SIG-M5 (cell line): Measurements from ENCODE around the gene CCDC201.

Experiments
- DNase-seq: peaks from one replicate; lab custom pipeline; 2025; lab: John Stamatoyannopoulos, UW

Gene CCDC201, protein sequence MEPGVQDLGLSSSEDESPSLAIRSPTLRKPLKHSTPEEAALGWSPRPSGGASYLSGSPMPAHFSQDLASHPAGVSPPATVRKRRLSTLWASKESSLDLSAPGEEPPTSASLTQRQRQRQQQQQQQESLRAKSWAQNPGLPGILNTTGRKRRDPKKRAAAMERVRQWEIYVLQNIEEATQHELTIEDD

DNA sequence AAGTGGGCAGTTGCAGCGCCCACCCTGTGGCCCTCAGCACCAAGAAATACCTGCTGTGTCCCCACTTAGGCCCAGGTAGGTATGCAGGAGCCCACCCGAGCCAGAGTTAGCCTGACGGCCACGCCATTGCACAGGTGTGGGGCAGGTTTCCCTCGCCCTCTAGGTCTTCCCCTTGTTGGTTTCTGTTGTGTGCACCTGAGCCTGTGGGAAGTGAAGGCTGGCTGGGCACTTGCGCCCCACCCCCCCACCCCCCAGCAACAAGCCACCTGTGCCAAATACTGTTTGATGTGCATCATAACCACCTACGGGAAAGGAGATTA, at the start of gene CCDC201:
TSS of gene CCDC201 (minus strand) at position 48 of the 320 bp plus-strand sequence. CDS start 75 bp downstream, outside the sequence.
- DNase-seq = no peak

DNA sequence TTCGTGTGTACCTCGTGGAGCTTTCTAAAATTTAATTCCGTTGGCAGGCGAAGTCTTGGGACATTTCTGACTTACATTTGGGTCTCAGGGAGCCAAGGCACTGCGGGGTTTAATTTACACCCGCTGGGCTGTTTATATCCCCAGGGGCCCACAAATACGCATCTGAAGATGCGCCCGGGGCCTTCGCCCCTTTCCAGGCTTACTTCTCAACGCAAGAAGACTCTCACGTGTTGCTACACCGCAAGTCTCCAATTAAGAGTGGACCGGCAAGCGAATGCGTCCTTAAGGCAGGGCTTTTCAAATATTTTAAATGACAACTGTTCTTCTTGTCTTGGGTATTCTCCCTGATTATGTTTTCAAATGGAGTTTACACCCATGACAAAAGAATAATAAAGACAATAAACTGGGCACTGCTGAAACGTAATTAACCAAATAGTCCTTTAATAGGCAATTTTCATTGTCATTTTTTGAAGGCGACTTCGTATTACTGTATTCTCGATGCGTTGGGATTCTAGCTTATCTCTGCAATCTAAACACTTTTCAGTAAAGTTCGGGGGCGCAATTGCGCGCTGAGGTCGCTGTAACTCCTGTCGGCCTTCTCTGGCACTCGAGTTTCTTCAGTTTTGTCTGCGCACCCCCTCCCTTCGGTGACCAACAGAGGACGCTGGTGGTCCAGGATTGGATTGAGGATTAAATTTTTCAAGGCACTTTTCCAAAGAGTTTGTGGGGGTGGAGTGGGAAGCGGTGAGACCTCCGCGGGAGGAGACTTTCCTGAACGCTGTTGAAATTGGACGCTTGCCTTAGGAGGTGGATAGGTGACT, 49.0 kb upstream of the CCDC201 start:
- no peak for DNase-seq

DNA sequence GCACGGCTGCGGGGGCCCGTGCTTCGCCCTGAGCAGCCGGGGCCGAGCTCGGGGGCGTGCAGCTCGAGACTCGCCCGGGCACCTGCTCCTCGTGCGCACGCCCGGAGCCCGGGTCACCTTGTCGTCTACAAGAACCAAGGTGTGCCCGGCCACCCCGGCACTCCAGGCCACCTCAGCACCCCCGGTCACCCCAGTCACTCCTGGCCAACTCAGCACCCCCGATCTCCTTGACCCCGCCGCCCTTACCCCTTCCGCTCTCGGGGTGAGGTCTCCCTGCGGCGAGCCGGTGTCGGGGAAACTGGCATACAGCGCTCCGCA, 48.5 kb upstream of the CCDC201 start:
- no peak for DNase-seq

DNA sequence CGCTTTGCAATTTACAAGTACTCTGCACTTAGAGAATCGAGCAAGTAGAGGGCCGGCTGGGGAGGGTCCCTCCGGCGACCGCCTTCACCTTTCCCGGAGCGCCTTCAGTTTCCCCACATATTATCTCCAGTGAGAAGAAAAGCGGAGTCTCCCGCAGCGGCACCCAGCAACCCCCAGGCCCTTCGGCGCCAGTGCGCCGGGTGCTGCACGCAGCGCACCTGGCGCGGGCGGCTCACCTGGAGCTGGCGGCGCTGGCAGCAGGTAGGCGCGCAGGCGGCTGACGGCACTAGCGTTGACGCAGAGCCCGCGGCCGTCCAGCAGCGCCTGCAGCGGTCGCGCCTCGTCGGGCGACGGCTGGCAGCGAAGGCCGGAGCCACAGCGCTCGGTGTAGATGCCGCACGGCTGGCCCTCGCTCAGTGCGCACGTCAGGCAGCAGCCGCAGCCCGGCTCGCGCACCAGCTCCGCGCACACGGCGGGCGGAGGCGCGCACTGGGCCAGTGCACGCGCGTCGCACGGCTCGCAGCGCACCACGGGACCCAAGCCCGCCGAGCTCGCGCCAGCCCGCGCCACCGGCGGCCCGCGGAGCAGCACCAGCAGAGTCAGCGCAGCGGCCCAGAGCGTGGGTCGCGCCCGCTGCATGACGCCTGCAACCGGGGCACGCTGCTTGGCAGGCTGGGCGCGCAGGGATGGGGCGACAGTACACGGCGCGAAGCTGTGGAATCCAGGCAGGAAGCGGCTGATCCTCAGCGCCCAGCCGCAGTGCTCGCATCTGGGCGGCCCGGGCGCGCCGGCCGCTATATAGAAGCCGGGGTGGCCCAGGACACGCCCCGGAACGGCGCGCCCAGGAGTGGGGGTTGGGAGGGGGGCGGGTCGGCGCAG, 47.9 kb upstream of the CCDC201 start, which contains the start of gene IGFBP3:
TSS of gene IGFBP3 (minus strand) at position 771 of the 879 bp plus-strand sequence. CDS start at position 639, 132 bp downstream.
- DNase-seq = no peak

DNA sequence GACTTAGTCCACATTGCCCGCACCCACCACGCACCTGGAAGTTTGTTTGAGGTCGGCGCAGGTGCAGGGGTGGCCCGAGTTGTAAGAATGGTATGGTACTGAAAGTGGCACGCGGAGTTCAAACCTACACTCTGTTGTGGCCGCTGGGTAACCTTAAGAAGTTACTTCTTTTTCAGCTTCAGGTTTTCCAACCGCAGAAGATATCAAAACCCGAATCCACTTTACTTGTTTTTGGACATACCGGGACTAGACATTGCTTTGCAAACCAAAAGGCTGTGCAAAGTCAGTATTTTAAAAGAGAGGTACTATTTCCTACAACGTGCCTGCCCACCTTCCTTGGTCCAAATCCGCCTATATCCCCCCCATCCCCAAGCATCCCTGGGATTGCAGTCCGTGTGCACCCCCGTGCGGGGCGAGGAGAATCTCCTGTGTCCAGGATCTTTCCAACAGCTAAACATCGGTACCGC, 47.1 kb upstream of the CCDC201 start:
- DNase-seq = no peak

DNA sequence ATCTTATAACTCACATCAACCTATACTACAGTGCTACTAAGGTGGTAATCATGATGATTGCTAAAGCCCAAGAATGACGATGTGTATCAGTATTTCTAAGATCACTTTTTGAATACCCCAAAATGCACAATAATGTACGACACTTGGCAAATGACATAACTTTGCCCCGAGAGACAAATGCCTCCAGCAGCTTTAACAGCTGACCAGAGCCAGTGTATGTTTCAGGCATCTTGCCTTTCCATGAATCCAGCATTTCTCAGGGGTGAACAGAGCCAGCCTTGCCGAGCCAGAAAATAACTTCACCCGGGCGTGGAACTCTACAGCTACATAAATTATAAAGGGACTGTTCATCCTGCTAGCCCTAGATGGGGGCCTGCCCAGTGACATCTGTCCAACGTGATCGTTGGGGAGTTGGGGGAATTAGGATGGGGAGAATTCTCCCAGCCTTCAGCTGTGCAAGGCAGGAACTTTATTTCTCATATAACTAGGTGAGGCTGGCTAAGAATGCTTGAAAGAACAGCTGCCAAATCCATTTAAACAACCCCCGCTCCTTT, 46.4 kb upstream of the CCDC201 start:
- DNase-seq = no peak

DNA sequence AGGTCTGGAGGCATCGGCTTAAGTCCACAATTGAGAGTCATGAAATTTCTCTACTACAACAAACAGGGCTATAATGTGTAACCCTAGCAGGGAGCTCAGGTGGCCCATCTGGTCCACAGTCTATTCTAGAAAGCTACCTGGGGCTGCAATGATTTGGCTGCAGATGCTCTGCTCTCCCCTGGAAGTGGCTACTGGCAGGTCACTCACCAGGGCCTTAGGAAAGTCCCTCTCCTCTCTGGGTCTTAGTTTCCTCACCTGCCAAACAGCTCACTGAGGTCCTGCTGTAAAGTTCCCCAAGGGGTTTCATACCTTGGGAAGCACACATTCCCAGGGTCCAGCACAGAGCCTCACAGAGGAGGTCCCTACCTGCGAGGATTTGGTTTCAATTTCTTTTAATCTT, 45.7 kb upstream of the CCDC201 start:
- DNase-seq = no peak

DNA sequence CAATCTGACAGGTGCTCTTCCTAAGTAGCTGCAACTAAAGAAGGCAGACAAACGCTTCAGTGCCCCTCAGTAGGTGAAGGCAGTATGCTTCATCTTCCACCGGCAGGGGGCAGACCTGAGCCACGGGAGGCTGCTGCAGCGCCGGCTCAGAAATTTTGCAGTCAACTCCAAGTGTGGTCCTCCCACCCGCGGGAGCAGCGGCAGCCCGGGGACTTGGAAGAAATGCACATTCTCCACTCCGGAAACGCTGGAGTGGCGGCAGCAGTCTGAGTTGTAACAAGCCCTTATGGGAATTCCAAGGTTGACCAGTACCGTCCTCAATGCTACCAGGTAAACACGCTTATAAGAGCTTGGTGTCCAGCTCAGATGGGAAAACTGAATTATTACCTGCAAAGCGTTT, 44.8 kb upstream of the CCDC201 start:
- DNase-seq = no peak

DNA sequence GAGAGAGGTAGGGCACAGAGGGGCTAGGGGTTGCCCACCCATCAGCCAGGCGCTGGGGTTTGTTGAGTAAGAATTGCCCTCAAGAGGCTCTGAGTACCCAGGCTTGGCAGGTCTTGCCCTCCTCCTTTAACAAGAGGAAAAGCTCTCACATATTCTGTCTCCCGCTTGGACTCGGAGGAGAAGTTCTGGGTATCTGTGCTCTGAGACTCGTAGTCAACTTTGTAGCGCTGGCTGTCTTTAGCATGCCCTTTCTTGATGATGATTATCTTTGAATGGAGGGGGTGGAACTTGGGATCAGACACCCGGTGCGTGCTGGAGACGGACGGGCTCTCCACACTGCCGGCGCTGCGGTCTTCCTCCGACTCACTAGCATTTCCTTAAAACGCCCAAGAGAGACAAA, 44.2 kb upstream of the CCDC201 start:
- DNase-seq = no peak

DNA sequence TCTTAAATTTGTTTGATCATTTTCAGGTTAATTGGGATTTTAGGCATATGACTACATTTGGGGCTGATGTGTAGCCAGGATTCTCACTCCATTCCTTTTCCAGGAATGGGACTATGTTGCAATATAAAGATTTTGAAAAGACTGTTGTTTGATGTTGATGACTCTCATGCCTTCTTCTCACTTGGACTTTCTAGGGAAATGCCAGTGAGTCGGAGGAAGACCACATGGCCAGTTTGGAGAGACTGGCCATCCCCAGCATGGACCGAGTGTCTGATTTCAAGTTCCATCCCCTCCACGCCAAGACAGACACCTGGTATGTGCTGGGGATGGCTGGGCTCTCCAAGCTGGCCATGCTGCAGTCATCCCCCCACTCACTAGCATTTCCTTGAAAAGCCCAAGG, 42.7 kb upstream of the CCDC201 start:
- no peak for DNase-seq

DNA sequence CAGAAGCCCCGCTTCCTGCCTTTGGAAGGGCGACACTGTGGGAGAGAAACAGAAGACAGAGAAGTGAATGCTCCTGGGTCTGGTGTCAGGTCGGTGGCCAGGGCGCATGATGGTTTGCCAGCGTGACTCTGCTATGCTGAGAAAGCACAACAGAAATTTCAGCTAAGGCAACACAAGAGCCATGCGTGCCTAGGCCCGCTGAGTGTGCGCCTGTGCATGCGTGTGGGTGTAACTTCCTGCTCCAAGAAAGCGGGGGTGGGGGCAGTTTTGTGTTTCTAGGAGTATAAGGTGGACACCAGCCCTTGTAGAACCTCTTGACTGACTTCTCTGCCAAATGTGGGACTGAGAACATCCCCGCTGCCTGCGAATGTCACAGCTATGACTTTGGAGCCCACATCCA, 42.0 kb upstream of the CCDC201 start:
- DNase-seq = no peak

DNA sequence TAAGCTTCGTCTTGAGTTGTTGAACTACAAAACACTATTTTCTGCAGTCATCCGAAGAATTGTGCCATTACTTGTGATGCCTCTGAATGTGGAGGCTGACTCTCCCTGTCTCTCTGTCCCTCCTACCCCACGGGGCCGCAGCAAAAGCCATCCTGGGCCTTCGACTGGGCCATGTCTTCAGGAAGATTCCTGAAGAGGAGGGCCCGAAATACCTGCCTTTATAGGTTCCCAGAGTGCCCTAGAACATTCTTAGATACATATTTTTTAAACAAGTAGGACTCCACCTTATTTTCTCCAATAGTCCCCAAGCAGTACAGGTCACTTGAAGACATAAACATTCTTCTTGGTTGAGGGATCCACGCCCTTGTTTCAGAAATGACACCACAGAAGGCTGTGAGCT, 40.1 kb upstream of the CCDC201 start:
- no peak for DNase-seq

DNA sequence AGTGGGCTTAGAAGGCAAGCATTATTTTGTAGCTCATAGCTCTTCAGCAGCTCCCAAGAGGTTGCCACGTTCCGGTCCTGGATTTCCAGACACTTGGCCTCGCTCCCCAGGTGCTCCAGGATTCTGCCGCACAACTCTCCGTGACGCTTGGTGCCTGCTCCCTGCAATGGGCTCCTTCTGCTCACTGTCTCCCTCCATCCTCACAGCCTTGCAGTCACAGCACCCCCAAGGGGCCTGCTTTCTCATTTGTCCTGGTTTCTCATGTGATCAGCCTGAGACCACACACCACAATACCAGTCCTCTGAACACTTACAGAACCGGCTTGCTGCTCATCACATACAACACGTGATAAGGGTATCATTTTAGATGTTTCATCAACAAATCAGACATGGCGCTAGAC, 38.4 kb upstream of the CCDC201 start:
- no peak for DNase-seq

DNA sequence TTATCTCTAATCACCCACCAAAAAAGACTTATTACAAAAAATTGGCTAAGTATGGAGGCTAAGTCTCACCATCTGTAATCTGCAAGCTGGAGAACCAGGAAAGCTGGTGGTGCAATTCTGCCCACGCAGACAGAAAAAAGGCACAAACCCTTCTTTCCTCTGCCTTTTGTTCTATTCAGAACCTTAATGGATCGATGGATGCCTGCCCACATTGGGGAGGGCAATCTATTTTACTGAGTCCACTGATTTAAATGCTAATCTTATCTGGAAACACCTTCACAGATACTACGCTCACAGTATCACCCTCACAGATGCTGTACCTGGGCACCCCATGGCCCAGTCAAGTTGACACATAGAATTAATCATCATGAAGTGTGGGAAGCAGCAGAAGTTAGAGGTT, 38.0 kb upstream of the CCDC201 start:
- no peak for DNase-seq

DNA sequence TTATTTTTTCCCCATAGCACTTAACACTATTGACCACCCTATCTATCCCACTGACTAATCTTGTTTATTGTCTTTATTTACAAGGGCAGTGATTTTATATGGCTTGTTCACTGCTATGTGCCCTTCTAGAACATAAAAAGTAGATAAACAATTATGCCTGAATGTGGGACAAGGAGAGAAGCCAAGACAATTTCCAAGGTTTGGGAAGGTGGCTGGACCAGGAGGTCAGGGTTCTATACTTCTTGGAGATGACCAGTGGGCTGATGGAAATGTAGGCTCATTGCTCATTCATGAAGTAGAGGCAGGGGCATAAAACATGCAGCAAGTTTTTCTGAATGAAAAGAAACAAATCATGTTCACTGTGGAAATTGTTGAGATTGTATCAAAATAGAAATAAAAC, 36.7 kb upstream of the CCDC201 start:
- no peak for DNase-seq

DNA sequence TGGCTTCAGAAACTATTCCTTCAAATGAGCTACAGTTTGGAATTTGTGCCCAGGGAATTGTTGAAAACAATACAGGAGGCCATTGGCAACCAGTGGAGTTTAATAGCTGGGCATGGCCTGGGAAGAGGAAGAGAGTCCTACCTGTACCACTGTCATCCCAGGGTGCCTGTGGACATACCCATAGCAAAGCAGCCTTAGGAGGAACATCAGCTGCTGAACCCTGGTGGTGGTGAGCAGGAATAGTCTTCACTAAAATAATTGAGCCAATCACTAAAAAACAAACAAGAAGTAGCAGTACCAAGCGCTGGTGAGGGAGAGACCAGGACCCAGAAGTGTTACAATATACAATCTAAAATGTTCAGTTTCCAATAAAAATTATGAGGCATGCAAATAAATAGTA, 29.9 kb upstream of the CCDC201 start:
- no peak for DNase-seq

DNA sequence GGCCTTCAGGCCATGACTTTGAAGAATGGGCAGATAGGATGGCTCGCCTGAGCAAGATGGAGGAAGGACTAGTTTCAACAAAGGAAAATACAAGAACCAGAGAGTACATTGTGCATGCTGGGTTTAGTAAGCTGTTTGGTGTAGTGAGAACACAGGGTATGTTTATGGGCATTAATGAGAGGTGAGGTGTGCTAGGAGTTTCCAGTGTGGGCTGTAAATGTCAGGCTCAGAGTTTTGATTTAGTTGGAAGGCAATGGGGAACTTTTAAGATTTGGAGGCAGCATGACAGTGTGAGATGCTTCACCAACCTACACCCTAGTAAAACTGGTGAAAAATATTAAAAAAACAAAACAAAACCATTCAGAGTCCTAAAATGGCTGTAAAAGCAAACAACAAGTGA, 28.7 kb upstream of the CCDC201 start:
- no peak for DNase-seq

DNA sequence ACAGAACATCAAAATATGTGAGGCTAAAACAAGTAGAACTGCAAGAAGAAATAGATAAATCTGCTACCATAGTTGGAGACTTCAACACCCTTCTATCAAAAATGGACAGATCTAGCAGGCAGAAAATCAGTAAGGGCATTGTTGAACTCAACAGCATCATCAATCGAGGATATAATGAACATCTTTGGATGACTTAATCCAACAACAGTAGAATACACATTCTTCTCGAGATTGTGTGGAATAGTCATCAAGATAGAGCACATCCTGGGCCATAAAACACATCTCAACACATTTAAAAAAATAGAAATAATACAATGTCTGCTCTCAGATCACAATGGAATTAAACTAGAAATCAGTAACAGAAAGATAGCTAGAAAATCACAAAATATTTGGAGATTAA, 25.3 kb upstream of the CCDC201 start:
- no peak for DNase-seq

DNA sequence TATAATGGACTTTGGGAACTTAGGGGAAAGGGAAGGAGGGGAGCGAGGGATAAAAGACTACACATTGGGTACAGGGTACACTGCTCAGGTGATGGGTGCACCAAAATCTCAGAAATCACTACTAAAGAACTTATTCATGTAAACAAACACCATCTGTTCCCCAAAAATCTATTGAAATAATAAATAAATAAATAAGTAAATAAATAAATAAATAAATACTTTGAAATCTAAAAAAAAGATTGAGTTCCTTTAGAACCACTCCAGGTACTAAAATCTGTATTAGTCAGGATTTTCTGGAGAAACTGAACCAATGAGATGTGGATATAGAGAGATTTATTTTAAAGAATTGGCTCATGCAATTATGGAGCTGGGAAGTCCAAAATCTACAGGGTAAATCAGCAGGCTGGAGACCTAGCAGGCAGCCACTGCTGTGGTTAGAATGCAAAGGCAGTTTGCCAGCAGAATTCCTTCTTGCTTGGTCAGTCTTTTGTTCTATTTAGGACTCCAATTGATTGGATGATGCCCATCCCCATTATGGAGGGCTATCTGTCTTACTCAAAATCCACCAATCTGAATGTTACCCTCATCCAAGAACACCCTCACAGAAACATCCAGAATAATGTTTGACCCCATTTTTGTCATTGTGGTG, 24.3 kb upstream of the CCDC201 start:
- DNase-seq = no peak

DNA sequence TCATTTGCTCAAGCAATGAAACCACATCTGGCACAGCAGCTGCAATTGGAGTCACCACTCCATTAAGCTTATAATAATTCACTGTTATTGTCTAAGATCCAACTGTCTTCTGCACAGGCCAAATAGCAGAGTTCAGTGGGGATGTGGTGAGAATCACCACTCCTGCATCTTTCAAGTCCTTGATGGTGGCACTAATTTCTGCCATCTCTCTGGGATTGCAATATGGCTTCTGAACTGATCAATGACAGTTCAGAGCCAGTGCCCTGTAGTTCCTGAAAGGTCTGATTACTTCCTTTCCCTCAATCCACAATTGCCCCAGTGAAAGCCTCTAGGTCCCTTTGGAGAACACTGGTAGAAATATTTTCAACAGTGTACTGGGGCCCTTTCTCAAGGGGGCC, 21.8 kb upstream of the CCDC201 start:
- no peak for DNase-seq

DNA sequence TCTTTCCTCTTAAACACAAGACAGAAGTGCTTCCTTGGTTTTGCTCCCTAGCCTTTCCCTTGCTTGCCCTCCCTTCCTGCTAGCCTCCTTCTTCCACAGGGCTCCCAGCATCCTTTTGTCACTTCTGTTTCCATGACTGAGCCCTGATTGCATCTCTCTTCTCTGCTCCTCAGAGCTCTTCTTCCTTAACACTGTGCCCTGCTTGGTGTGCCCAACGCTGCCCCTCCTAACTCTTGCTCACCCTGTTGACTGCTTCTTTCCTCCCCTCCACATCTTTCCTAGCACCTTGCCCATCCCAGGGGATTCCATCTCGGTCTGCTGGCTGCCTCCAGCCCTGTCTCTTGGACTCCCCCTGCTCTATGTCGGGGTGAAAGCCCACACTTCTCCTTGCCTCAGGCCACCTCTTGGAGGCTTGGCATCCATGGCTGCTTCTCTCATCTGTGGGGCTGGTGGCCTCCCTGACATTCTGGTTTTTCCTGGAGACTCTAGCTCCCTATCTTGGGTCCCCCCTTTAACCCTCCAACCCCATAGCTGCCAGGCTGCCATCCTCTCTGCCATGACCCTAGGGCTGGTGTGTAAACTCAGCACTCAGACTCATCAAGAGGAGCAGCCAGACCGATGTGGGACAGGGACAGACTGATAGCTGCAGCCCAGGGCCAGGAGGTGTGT, 21.2 kb upstream of the CCDC201 start:
- DNase-seq = no peak
